ENCODE measurements around the gene DDX1.

DNA sequence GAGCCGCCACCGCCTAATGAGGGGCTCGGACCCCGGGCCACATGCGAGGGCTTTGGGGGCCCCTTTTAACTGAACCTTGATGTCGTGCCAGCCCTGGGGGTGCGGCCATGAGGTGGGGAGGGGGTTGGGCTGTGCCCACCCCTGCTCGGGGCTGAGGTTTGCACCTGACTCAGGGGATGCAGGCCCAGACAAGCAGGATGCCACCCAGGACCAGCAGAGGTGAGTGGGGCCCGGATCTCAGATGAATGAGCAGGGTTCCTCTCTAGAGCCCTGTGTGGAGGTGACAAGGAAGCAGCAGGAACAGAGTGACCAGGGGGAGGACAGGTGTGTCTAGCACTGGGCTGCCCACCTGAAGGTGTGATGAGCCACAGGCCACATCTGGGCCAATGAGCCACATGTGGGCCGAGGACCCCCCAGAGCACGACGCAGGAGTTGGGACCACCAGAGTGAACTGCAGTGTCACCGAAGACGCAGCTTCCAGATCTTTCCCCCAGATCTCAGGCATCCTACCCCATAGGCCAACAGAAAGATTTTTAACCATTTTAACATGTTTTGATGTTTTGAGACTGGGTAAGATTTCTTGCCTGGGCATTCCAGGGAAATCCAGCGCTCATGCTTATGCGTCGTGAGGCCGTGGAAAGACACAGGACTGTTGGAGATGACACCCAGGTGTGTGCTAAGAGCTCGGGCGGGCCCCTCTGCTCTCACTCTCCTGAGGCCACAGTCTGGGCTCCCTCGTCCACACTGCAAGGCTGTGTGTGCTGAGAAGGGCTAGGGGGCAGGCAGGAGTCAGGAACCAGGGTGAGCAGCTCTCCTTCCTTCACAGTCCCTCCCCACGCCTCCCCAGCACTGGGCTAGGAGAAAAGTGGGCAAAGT lies 73.6 kb downstream of the DDX1 start:
- TF ChIP-seq, protein P1, sequence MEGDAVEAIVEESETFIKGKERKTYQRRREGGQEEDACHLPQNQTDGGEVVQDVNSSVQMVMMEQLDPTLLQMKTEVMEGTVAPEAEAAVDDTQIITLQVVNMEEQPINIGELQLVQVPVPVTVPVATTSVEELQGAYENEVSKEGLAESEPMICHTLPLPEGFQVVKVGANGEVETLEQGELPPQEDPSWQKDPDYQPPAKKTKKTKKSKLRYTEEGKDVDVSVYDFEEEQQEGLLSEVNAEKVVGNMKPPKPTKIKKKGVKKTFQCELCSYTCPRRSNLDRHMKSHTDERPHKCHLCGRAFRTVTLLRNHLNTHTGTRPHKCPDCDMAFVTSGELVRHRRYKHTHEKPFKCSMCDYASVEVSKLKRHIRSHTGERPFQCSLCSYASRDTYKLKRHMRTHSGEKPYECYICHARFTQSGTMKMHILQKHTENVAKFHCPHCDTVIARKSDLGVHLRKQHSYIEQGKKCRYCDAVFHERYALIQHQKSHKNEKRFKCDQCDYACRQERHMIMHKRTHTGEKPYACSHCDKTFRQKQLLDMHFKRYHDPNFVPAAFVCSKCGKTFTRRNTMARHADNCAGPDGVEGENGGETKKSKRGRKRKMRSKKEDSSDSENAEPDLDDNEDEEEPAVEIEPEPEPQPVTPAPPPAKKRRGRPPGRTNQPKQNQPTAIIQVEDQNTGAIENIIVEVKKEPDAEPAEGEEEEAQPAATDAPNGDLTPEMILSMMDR (IDR thresholded peaks at IDR 0.05) = no peak
- no peak for TF ChIP-seq POLR2A (IDR thresholded peaks at IDR 0.05)

Data from adrenal gland (tissue), 5 donors.